HG02623 (cell line): ENCODE measurements around the gene ITPRID2.
"Not testable (repeated sequence)": the region's sequence is repeated elsewhere in the genome, so short reads cannot be mapped to it uniquely, and the experiment has no call there.

Experiments
- ATAC-seq: cut with Tn5 transposase; IDR thresholded peaks from one replicate; pipeline ENCODE4 v1.9.1; 2021; ENCODE audit warnings: moderate library complexity; ENCODE audit not compliant: unreplicated experiment

ITPRID2 gene

DNA sequence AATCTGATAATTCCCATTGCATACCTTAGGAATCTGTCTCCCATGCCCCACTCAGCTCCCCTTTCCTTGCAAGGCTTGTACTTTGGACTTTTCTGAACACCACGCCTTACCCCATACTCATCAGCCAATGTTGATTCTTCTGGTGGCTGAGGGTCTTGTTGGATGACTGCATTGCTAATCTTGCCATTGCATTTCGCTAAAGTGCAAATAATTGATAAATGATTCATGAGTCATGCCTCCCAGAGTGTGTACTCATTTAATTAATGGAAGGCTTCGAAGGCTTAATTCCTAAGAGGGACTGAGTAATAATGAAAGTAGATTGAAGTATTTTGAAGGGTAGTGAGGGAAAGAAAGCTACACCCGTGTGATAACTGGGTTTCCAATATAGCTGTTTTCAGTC is 66.1 kb downstream of the ITPRID2 start:
- no peak for ATAC-seq

DNA sequence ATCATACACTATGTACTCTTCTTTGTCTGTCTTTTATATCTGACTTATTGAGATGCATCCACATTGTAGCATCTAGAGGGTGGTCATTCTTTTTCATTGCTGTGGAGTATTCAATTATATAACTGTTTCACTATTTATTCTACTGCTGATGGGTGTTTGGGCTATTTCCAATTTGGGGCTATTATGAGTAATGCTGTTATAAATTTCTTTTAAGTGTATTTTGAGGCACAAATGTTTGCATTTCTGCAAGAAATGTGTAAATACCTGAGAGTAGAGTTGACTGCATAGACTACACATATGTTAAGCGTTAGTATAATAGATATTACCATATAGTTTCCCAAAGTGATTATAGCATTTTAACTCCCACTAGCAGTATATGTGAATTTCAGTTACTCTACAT is 67.2 kb downstream of the ITPRID2 start:
- no peak for ATAC-seq

DNA sequence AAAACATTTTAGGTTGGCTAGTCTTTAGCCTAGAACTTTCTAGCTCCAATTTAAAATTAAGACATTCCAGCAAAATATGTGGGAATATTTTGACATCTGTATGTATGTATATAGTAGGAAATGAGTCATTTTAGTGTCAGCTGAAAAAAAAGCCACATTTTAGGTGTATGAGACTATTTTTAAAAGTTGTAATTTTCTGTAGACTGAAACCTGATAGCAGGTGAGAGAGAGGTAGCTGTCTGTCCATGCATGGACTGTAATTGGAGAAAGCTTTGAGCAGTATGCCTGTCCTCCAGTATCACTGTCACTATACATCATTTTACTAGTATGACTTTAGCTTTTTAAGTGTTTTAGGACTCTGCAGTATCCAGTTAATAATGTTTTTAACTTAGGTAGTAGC is 68.0 kb downstream of the ITPRID2 start:
- no peak for ATAC-seq

DNA sequence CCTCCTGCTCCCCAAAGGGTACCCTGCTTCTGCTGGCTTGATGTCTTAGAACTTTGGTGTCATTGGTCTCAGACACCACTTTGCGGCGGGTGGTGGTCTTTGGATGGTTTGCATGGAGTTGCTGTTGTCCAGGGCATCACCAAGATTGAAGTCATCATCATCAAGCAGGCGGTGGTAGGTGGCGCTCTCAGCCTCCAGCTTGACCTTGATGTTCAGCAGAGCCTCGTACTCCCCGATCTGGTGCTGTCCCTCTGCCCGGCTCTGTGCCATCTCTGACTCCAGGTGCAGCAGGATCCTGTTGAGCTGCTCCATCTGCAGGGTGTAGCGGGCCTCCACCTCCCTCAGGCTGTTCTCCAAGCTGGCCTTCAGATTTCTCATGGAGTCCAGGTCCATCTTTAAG is 69.6 kb downstream of the ITPRID2 start:
- ATAC-seq: not testable (repeated sequence)

DNA sequence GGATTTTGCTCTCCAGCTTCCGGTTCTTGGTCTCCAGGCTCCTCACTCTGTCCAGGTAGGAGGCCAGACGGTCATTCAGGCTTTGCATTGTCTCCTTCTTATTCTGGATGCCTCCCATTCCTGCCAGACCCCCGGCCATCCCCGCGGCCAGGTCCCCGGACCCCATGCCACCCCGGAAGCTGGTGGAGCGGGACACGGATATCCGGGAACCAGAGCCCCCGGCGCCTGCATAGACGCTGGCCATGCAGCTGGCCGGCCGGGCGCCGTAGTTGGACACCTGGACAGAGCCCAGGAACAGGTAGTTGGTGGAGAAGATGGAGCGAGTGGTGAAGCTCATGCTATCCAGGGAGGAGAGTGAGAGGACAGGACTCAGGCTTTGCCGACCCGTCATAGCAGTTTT is 70.6 kb downstream of the ITPRID2 start:
- ATAC-seq: no peak

DNA sequence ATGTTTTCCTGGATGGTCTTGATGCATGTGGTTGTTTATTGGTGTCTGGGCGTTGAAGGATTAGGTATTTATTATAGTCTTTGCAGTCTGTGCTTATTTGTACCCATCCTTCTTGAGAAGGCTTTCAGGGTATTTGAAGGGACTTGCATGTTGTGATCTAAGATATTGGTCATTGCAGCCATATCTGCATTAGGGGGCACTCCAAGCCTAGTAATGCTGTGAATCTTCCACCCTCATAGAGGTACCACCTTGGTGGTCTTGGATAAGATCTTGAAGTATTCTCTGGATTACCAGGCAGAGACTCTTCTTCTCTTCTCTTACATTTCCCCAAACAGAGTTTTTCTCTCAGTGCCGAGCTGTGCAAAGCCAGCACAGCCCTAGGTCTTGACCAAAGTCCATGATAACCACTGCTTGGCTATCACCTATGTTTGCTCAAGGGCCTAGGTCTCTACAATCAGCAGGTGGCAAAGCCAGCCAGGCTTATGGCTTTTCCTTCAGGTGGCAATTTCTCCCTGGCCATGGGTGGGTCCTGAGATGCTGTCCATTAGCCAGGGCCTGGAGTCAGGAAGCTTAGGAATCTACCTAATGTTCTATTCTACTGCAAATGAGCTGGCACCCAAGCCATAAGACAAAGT is 78.7 kb downstream of the ITPRID2 start:
- no peak for ATAC-seq

DNA sequence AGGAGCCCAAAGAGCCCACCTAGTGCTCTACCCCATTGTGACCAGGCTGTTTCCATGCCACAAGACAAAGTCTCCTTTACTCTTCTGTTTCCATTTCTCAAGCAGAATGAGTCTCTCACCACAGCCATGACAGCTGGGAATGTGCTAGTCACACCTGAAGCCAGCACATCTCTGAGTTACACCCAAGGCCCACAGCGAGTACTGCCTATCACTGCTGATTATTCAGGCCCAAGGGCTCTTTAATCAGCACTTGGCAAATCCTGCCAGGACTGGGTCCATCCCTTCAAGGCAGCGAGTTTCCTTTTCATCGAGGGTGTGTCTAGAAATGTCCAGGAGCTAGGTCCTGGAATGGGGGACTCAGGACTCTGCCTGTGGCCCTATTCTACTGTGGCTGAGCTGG is 79.5 kb downstream of the ITPRID2 start:
- no peak for ATAC-seq

DNA sequence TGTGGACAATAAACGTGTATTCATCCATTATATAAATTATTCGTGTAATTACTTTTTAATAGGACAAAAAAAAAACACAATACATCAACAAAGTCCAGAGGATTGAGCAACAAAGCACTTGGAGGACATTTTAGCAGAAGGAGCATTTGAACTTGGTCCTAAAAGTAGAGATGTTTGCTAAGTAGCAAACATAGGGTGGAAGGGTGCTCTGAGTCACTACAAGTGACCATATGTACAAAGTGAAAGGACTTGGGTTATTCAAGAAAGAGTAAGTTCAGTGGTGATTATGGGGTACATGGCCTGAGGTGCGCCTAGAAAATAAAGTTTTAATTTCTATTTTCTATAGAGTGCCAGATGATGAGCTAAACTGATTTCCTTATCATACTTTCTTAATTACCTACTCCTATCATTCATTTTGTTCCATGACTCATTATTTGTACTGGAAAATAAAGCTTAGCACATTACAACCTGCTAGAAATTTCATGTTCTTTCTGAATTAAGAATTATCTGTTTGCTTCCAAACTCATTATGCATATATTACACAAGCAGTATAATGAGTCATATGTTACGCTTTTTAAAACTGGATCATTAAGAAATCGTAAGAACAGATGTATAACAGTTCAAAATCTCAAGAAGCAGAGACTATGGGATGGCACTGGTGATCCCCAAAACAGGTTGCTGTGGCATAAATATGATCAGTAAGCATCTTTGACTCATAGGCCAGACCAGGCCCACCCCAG is 81.1 kb downstream of the ITPRID2 start:
- ATAC-seq: no peak

DNA sequence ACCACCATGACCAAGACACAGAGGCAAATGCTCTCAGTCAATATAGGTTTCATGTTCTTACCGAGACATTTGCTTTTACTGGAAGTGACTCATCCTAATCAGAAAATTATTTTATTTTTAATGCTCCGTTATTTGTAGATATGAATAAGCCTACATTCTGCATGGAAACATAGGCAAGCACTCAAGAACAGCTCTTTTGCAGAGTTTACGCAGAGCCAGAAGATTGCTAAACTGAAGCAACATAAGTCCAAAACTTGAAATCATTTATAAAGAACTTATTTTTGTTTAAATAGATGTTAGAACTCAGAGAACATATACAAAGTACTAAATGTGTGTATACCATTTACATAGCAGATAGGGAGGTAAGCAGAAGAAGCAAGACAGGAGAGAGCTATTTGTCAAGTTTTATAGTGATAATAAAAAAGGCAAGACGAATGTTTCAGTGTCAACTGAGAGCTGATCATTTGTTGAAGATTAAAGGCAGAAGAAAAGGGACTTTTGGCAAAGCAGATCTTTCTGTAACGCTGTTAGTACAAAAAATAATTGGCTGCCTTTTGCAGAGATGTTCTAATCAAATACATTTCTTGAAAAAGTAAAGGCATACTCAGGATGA is 81.7 kb downstream of the ITPRID2 start:
- no peak for ATAC-seq

DNA sequence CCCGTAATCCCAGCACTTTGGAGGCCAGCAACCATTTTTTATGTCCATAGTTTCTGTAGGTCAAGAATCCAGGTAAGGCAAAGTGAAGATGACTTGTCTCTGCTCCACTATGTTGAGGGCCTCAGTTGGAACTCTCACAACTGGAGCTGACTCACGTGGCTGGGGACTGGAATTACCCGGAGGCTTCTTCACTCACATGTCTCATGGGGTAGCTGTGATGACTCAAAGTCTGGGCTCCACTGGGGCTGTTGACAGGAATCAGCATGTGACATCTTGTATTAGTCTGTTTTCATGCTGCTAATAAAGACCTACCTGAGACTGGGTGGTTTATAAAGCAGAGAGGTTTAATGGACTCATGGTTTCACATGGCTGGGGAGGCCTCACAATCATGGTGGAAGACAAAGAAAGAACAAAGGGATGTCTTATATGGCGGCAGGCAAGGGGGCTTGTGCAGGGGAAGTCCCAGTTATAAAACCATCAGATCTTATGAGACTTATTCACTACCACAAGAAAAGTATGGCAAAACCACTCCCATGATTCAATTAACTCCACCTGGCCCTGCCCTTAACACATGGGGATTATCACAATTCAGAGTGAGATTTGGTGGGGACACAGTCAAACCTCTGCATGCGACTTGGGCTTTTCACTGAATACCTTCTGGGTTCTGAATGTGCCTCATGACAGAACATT is 86.3 kb downstream of the ITPRID2 start:
- ATAC-seq: no peak

DNA sequence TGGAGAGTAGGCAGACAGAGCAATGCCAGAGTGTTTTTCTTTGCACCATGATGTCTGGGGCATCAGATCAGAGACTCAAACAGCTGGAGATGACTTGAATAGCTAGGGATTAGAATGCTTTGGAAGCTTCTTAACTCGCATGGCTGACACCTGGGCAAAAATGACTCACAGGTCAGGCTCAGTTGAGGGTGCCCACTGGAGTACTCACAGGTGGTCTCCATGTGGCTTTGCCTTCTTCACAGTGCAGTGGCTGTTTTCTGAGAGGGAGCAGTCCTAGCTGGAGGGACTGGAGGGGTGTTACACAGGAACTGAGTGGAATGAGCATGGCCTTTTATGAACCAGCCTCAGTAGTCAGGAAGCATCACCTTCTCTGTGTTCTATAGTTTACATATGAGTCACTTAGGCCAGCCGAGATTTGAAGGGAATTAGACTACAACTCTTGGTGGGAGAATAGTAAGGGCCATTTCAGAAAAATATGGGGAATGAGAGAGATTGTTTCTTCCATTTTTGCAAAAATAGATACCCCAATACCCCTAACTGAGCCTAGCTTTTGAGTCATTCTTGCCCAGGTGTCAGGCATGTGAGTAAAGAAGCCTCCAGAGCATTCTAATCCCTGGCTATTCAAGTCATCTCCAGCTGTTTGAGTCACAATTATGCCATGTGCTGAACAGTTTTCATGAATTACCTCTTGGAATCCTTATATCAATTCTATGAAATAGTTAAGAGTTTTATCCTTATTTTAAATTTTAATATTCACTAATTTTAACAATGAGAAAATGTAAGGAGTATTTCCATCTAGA is 87.0 kb downstream of the ITPRID2 start:
- no peak for ATAC-seq
